GM12875 (cell line): Measurements from ENCODE around the gene CXCL12.

ENCODE experiments used
- H3K4me3 ChIP-seq: one replicate; pipeline ENCODE4 v1.5.1; 2011; ENCODE audit warnings: low read depth, low read length, control low read depth
- TF ChIP-seq, protein P1 (sequence below): IDR thresholded peaks from 2 replicates; pipeline ENCODE4 v1.5.1; 2011; ENCODE audit warnings: low read depth, mild to moderate bottlenecking, control low read depth, inconsistent platforms, low read length, moderate library complexity, borderline replicate concordance; ENCODE audit not compliant: insufficient read depth

CXCL12 gene

DNA sequence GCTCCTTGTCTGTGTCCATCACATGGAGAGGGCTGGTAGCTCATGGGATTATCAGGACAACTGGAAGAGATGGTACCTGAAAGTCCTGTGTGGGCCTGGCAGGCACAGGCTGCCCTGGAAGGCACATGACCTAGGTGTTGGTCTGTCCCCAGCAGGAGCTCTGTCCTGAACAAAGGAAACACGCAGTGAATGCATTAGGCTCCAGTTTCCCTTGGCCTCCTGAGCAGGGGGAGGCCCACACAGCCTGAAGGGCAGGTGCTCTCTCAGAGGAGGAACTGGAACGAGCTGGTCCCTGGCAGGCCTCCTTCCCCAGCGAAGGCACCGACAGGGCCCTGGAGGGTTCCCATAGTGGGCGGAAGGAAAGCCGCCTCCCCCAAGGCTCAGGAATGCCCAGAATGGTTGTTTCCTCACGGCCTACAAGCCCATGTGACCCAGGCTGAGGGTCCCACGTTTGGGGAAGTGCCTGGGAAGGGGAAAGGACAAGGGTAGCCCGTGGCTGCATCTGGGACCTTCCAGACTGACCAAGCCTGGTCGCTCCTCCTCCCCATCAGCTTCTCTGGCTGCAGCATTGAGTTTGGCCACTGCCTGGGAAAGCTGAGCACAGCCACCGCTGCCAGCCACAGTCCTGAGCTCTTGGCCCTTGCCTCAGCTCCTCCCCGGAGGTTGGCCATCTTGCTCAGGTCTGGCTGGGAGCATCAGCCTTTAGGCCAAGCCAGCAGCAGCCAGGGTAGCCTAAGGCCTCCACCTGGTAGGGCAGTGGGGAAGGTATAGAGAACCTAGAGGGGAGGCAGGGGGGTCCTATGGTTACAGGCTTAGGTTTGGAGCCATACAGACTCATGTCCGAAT, 21.8 kb downstream of the CXCL12 start:
- TF ChIP-seq, protein P1, sequence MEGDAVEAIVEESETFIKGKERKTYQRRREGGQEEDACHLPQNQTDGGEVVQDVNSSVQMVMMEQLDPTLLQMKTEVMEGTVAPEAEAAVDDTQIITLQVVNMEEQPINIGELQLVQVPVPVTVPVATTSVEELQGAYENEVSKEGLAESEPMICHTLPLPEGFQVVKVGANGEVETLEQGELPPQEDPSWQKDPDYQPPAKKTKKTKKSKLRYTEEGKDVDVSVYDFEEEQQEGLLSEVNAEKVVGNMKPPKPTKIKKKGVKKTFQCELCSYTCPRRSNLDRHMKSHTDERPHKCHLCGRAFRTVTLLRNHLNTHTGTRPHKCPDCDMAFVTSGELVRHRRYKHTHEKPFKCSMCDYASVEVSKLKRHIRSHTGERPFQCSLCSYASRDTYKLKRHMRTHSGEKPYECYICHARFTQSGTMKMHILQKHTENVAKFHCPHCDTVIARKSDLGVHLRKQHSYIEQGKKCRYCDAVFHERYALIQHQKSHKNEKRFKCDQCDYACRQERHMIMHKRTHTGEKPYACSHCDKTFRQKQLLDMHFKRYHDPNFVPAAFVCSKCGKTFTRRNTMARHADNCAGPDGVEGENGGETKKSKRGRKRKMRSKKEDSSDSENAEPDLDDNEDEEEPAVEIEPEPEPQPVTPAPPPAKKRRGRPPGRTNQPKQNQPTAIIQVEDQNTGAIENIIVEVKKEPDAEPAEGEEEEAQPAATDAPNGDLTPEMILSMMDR = no peak
- no peak overlapping the region for H3K4me3 ChIP-seq

DNA sequence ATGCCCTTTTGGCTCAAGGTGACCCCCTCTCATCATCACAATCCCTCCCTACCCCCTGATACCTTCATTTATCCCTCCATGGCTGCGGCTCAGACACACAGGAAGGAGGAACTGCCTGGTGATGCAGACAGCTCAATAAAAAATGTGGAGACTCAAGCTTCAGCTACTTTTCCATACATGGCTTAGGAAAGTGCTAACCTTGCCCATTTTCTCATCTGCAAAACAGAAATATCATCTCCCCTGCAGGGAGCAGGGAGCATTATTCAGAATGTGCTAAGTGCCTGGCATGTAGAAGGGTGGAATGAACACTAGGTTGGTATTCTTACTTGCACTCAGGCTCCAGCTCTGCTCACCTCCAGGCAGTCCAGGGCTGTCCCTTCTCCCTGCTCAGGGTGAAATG, 23.8 kb downstream of the CXCL12 start:
- TF ChIP-seq, protein P1 = no peak
- H3K4me3 ChIP-seq = no peak overlapping the region

DNA sequence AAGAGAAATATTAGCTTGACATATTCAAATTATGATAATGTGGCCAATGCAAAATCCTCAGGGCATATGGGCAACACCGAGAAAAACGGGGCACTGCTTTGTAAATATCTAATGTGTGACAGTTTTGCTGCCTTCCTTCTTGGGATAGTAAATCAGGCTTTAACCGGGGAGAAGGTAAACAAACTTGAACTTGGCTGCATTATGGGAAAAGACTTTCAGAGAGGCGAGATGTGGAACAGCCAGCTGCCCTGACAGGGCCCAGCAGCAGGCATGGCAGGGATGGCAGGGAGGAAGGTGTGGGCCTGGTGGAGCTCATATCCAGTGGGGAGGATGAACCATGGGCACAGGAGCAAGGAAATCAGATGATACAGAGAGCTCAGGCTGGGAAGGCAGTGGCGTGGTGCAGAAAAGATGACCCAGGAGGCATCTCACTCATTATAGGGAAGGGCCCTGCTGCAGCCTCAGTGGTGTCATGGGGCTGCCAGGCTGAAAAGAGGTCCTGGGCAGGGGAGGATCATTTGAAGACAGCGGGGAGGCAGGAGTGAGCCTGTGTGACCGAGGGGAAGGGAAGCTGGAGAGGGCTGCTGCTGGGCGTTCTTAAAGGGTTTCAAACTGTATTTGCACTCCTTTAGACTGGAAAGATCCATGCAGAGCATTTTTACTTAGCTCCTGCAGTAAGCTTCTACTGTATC, 26.7 kb downstream of the CXCL12 start:
- TF ChIP-seq, protein P1 = no peak
- no peak overlapping the region for H3K4me3 ChIP-seq

DNA sequence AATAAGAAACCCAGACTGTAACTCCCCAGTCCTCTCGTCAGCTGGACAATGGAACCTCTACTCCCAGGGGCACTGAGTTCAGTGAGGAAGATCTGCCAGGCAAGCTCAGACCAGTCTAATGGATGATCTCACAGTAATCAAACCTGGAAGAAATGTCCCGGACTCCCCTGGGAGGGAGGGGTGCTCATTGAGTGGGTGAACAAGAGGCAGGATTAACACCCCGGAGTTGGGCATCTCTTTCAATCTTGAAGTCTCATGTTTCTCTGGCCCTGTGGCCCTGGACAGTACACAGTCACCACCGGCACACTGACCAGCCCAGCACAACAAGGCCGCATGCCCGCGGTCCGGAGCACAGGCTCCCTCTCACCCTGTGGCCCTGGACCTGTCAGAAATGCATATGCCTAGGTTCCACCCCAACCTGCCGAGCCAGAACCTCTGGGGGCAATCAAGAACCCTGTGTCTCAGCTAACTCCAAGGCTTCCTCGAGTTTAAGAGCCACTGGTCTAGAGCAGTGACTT, 27.8 kb downstream of the CXCL12 start:
- TF ChIP-seq, protein P1 = no peak
- no peak overlapping the region for H3K4me3 ChIP-seq

DNA sequence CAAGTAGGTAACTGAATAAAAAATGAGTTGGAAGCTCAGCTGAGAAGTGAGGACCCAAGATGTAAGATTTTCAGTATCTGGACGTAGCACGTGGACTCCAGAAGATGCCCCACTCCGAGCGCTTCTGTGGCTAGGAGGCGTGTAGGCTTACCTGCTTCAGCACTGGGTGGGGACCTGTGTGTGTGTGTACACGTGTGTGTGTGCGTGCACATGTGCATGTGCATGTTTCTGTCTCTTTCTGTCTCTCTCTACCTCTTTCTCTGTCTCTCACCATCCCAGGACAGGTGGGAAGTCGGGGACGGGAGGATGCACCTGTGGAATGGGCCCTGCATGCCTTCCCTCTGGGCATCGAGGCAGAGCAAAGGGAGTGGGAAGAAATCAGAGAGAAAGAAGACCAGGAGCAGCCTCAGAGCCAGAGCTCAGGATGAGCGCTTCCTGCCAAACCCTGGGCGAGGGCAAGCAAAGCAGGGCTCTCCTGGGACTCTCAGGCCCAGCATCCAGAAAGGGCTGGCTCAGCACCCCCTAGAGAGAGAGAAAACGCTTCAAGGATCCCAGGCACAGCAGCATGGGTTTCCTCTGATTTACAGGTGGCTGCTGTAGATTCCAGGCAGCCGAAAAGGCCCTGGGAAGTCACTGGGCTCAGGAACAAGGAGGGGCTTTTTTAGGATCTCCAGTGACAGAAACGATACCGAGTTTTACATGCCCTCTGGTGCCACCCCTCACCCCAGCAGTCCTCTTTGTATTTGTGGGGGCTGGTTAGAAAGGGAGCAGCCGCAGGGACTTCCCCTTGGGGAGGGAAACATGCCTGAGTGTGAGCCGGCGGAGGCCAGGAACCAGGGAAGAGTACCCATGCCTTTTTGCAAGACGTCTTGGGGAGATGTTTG, 28.5 kb downstream of the CXCL12 start:
- TF ChIP-seq, protein P1 = no peak
- no peak overlapping the region for H3K4me3 ChIP-seq

DNA sequence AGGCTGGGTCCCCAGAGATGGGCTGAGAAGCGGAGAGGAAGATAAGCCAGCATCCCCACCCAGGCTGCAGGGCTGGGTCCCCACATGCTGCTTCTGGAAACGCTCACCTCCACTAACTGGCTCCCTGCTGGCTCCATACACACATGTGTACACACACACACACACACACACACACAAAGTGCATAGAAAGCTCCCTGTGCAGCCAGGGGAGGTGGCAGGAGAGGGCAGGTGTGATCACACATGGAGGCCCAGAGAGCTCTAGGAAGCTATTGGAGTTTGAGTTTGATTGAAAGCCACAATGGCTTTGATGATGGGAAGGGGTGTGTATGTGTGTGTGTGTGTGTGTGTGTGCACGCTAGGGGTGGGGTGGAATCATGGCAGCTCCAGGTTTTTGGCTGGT, 29.3 kb downstream of the CXCL12 start:
- no peak overlapping the region for H3K4me3 ChIP-seq
- TF ChIP-seq, protein P1 = no peak
